ENCODE data around the gene KAT8. TPM values are rescaled to one million over a fixed set of nuclear protein-coding genes. Genes with fewer than 3 reads are reported as not detected.

Gene KAT8
- total and polyA plus RNA-seq, 9 of the 15 experiments (the other 6 are each of a cell fraction or from before 2014, with no cell fraction given): 10.0 to 98.5 (median 76.4) TPM

DNA sequence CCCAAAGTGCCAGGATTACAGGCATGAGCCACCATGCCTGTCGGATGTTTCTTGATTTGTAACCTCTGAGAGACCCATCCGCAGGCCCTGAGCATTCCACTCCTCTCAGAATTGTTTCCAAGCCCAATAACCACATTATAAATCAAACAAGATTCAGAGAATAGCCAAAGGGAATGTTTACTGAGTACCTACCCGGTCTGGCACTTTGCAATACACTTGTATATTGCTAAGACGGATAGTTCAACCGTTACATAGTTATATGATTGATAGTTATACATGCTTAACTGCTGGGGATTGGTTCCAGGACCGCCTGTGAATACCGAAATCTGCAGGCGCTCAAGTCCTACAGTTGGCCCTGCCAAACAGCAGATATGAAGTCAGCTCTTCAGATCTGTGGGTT lies 3.0 kb upstream of the KAT8 start:
- no peak overlapping the region for H3K4me3 ChIP-seq
- no peak for TF ChIP-seq CBX2 (IDR thresholded peaks at IDR 0.05; ENCODE audit: insufficient read depth, low read length, poor library complexity, severe bottlenecking)
- TF ChIP-seq, protein P1, sequence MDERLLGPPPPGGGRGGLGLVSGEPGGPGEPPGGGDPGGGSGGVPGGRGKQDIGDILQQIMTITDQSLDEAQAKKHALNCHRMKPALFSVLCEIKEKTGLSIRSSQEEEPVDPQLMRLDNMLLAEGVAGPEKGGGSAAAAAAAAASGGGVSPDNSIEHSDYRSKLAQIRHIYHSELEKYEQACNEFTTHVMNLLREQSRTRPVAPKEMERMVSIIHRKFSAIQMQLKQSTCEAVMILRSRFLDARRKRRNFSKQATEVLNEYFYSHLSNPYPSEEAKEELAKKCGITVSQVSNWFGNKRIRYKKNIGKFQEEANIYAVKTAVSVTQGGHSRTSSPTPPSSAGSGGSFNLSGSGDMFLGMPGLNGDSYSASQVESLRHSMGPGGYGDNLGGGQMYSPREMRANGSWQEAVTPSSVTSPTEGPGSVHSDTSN (CRISPR knock-in tag; IDR thresholded peaks at IDR 0.05; ENCODE audit: low read depth): no peak
- TF ChIP-seq, protein P1 (tag; conservative IDR thresholded peaks at IDR 0.05; ENCODE audit: low read depth): no peak
- no peak for TF ChIP-seq BRF1 (IDR thresholded peaks at IDR 0.05; ENCODE audit: borderline replicate concordance, extremely low read depth, insufficient read length)
- no peak for TF ChIP-seq ZNF384 (IDR thresholded peaks at IDR 0.05; ENCODE audit: low read depth, low read length)
- no peak for TF ChIP-seq CC2D1A (IDR thresholded peaks at IDR 0.05)
- TF ChIP-seq, protein P2, sequence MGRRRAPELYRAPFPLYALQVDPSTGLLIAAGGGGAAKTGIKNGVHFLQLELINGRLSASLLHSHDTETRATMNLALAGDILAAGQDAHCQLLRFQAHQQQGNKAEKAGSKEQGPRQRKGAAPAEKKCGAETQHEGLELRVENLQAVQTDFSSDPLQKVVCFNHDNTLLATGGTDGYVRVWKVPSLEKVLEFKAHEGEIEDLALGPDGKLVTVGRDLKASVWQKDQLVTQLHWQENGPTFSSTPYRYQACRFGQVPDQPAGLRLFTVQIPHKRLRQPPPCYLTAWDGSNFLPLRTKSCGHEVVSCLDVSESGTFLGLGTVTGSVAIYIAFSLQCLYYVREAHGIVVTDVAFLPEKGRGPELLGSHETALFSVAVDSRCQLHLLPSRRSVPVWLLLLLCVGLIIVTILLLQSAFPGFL (CRISPR knock-in tag; IDR thresholded peaks at IDR 0.05): no peak
- TF ChIP-seq, protein P3, sequence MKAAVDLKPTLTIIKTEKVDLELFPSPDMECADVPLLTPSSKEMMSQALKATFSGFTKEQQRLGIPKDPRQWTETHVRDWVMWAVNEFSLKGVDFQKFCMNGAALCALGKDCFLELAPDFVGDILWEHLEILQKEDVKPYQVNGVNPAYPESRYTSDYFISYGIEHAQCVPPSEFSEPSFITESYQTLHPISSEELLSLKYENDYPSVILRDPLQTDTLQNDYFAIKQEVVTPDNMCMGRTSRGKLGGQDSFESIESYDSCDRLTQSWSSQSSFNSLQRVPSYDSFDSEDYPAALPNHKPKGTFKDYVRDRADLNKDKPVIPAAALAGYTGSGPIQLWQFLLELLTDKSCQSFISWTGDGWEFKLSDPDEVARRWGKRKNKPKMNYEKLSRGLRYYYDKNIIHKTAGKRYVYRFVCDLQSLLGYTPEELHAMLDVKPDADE (conservative IDR thresholded peaks at IDR 0.05; ENCODE audit: control insufficient read depth, low read depth, low read length): no peak
- no peak for TF ChIP-seq GATA2 (CRISPR knock-in tag; IDR thresholded peaks at IDR 0.05)
- TF ChIP-seq, protein P4, sequence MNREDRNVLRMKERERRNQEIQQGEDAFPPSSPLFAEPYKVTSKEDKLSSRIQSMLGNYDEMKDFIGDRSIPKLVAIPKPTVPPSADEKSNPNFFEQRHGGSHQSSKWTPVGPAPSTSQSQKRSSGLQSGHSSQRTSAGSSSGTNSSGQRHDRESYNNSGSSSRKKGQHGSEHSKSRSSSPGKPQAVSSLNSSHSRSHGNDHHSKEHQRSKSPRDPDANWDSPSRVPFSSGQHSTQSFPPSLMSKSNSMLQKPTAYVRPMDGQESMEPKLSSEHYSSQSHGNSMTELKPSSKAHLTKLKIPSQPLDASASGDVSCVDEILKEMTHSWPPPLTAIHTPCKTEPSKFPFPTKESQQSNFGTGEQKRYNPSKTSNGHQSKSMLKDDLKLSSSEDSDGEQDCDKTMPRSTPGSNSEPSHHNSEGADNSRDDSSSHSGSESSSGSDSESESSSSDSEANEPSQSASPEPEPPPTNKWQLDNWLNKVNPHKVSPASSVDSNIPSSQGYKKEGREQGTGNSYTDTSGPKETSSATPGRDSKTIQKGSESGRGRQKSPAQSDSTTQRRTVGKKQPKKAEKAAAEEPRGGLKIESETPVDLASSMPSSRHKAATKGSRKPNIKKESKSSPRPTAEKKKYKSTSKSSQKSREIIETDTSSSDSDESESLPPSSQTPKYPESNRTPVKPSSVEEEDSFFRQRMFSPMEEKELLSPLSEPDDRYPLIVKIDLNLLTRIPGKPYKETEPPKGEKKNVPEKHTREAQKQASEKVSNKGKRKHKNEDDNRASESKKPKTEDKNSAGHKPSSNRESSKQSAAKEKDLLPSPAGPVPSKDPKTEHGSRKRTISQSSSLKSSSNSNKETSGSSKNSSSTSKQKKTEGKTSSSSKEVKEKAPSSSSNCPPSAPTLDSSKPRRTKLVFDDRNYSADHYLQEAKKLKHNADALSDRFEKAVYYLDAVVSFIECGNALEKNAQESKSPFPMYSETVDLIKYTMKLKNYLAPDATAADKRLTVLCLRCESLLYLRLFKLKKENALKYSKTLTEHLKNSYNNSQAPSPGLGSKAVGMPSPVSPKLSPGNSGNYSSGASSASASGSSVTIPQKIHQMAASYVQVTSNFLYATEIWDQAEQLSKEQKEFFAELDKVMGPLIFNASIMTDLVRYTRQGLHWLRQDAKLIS (CRISPR knock-in tag; IDR thresholded peaks at IDR 0.05): no peak
- intact Hi-C loops (cut with micrococcal nuclease) (no loop called here), in situ Hi-C loops (cut with MboI) (no loop called here)
- no peak overlapping the region for H3K27ac ChIP-seq (ENCODE audit: extremely low read depth, low read depth, low read length)
- H3K4me1 ChIP-seq (replicated peaks in 1 of 2; ENCODE audit: control insufficient read depth in 2 of 2, insufficient read depth in 2 of 2, low read length in 2 of 2): peaks cover 2 to 33% of the 10 kb centered on the region in 2 experiments; a peak in 4 of 5 replicates
- peaks cover 31% of the 10 kb centered on the region for H3K79me2 ChIP-seq (ENCODE audit: control insufficient read depth, insufficient read depth, low read length)
- no peak overlapping the region for H2AFZ ChIP-seq (ENCODE audit: low read depth, low read length)
- H3K4me2 ChIP-seq (ENCODE audit: insufficient read depth, low read length): no peak overlapping the region
- peaks cover 58% of the 10 kb centered on the region; the same call in 2 of the 3 replicates for H3K36me3 ChIP-seq (ENCODE audit: control insufficient read depth, insufficient read depth, low read length)
- ChIA-PET POLR2A (interaction anchor here (0.9 to 1.1 kb wide), 2 partner anchors 14 to 129 kb away, joined by 4 read pairs; partner anchors contain the start of gene HSD3B7), CTCF (ENCODE audit: low intra/inter-chr PET ratio) (no interaction called here)
- peaks cover 5% of the 10 kb centered on the region for H4K20me1 ChIP-seq (replicated peaks; ENCODE audit: control insufficient read depth, insufficient read depth, low read length)
- no TSS peak for BruUV-seq (replicated peaks)
- no peak for DNase-seq (ENCODE audit: extremely low read depth in 1 of 4, low spot score in 3 of 4)
- no peaks in the 10 kb centered on the region for H3K27me3 ChIP-seq (ENCODE audit: control insufficient read depth in 2 of 2, insufficient read depth in 2 of 2, low read length in 2 of 2)
- H3K9ac ChIP-seq (ENCODE audit: insufficient read depth in 1 of 2, low read depth in 2 of 2, low read length in 2 of 2): no peak overlapping the region
- 87% methylated on average over 8 of the region's 8 CpGs for WGBS (ENCODE audit: insufficient coverage, low coverage, missing lambda C conversion rate)
- no peaks in the 10 kb centered on the region for H3K9me1 ChIP-seq (ENCODE audit: control insufficient read depth, insufficient read depth, low read length)
- no peak for FAIRE-seq
- no peak for ATAC-seq
- no peaks in the 10 kb centered on the region for H3K9me3 ChIP-seq (replicated peaks; ENCODE audit: control insufficient read depth, insufficient read depth, low read depth, low read length)
